Left ventricle myocardium superior (tissue), 1 donor: Measurements from ENCODE around the gene SAMD13. TPM values are rescaled to one million over a fixed set of nuclear protein-coding genes. Genes with fewer than 3 reads are reported as not detected.

Experiments used
- ATAC-seq: fragments of 200-7000 bp; cut with Tn5 transposase; one replicate; pipeline ENCODE4 v1.9.1; 2020; ENCODE audit warnings: mild to moderate bottlenecking, moderate library complexity
- DNase-seq: peaks from one replicate; pipeline ENCODE4 v3.0.0-alpha.2; 2020
- intact Hi-C: fragments of 100-400 bp; cut with micrococcal nuclease; formaldehyde crosslinking; loops from one replicate; pipeline ENCODE4 v1.11.0; 2022
- total RNA-seq: library from RNA; stranded (reverse); fragmentation: NEBNext Ultra II Directional; extraction: Animal tissue kit (Norgen Biotek cat#: 25700); gene quantifications from one replicate; pipeline ENCODE4 v1.2.1, GENCODE V29; 2021
- donor health status: DM: no; HTN: yes; CAD: no; lungs with severe emphysema.

The SAMD13 gene
- total RNA-seq, 1 donor from 2014 or later = 1.7 TPM

GRCh38 chr1:84390226-84390625 is 88.7 kb downstream of the SAMD13 start:
- DNase-seq = no peak
- no peak for ATAC-seq
- intact Hi-C loops = no loop called here

- ATAC-seq = no peak
- intact Hi-C loops = no loop called here
- DNase-seq = no peak
Observed at GRCh38 chr1:84398175-84399155, 97.0 kb downstream of the SAMD13 start, which contains the start of gene DNASE2B. Gene DNASE2B, plus strand, starts transcription at chr1:84398484. Its CDS starts 81 bp downstream, at chr1:84398565.

Other genes with a start within 250 kb of the SAMD13 start
- 35.2 TPM for gene PRKACB, start 157.4 kb upstream of the SAMD13 start, total RNA-seq
- not detected for gene DNASE2B, start 96.8 kb downstream of the SAMD13 start, total RNA-seq
- 35.9 TPM for gene RPF1, start 177.6 kb downstream of the SAMD13 start, total RNA-seq
- gene SPATA1, start 204.7 kb downstream of the SAMD13 start, total RNA-seq = 1.7 TPM
- 213 TPM for gene GNG5, start 204.9 kb downstream of the SAMD13 start, total RNA-seq